A673 (cell line): ENCODE measurements around the gene COG6. TPM values are rescaled to one million over a fixed set of nuclear protein-coding genes. Genes with fewer than 3 reads are reported as not detected.

ENCODE experiments used
- BruUV-seq: library from RNA; stranded (reverse); fragments of 400-500 nt; replicated peaks from 2 replicates; lab custom pipeline; 2021; lab: Mats Ljungman, UMichigan
- CTCF ChIA-PET: fragments of 300-600 bp; sonication (Branson Sonifier 250); formaldehyde crosslinking; loops from one replicate; lab custom pipeline; 2022; ENCODE audit warnings: antibody characterized with exemption; lab: Charles Lee
- POLR2A ChIA-PET: fragments of 300-600 bp; sonication (Branson Sonifier 250); formaldehyde crosslinking; loops from one replicate; lab custom pipeline; 2022; ENCODE audit warnings: antibody characterized with exemption; ENCODE audit not compliant: low non-redundant PET; lab: Charles Lee
- DNase-seq: peaks from one replicate; pipeline ENCODE4 v3.0.0-alpha.2; 2015; ENCODE audit warnings: low spot score
- H3K27ac ChIP-seq: fragments of 200-600 bp; sonication (generic); 2 replicates; pipeline ENCODE4 v1.5.1; 2016; ENCODE audit warnings: mixed run types, low read depth, mild to moderate bottlenecking, mixed read lengths, antibody characterized with exemption, low read length; ENCODE audit not compliant: poor library complexity, severe bottlenecking
- H3K27me3 ChIP-seq: fragments of 200-600 bp; sonication (generic); replicated peaks from 2 replicates; pipeline ENCODE4 v1.6.1; 2017; ENCODE audit warnings: mixed run types, low read depth, mild to moderate bottlenecking, mixed read lengths, antibody characterized with exemption, low read length; ENCODE audit not compliant: insufficient read depth, poor library complexity
- H3K36me3 ChIP-seq: fragments of 200-600 bp; sonication (generic); 2 replicates; pipeline ENCODE4 v1.6.1; 2016; ENCODE audit warnings: mixed run types, mild to moderate bottlenecking, mixed read lengths, antibody characterized with exemption, low read length; ENCODE audit not compliant: insufficient read depth, poor library complexity, severe bottlenecking
- H3K4me1 ChIP-seq: fragments of 200-600 bp; sonication (generic); 2 replicates; pipeline ENCODE4 v1.6.1; 2017; ENCODE audit warnings: mixed run types, mild to moderate bottlenecking, mixed read lengths, antibody characterized with exemption, low read length; ENCODE audit not compliant: insufficient read depth, poor library complexity, severe bottlenecking
- H3K4me3 ChIP-seq: fragments of 200-600 bp; sonication (generic); 2 replicates; pipeline ENCODE4 v1.5.1; 2016; ENCODE audit warnings: low read depth, mixed run types, mild to moderate bottlenecking, mixed read lengths, low read length; ENCODE audit not compliant: poor library complexity, severe bottlenecking
- H3K9me3 ChIP-seq: fragments of 200-600 bp; sonication (generic); 2 replicates; pipeline ENCODE4 v1.6.1; 2016; ENCODE audit warnings: mixed run types, low read depth, mild to moderate bottlenecking, mixed read lengths, antibody characterized with exemption, low read length; ENCODE audit not compliant: poor library complexity, severe bottlenecking
- CTCF ChIP-seq: fragments of 300-800, 200-600 bp; sonication (generic); conservative IDR thresholded peaks from 2 replicates; pipeline ENCODE4 v1.5.1; 2017; ENCODE audit warnings: low read depth, mild to moderate bottlenecking, antibody characterized with exemption, low read length, moderate library complexity, mixed read lengths
- EZH2 ChIP-seq: fragments of 200-600 bp; sonication (generic); IDR thresholded peaks from 2 replicates; pipeline ENCODE4 v1.6.1; 2017; ENCODE audit warnings: borderline replicate concordance, low read depth, mild to moderate bottlenecking, mixed read lengths, antibody characterized with exemption, low read length; ENCODE audit not compliant: poor library complexity, severe bottlenecking
- intact Hi-C: fragments of 100-400 bp; cut with micrococcal nuclease; formaldehyde crosslinking; loops from one replicate; pipeline ENCODE4 v1.10.0; 2022; ENCODE audit not compliant: unreplicated experiment
- total RNA-seq: library from RNA; stranded (reverse); gene quantifications from 2 replicates; pipeline ENCODE4 v1.2.3, GENCODE V29; 2021

COG6 gene
- total RNA-seq, 1 experiment from 2014 or later = 33.6 TPM

- ChIA-PET CTCF (no interaction called here), POLR2A (no interaction called here)
- intact Hi-C loops = loop anchor here (5.0 kb wide), 2 partner anchors 163 to 903 kb away; no protein-coding TSS in a partner anchor
- Histone ChIP-seq H3K9me3 (no peaks in the 10 kb centered on the region), H3K27ac (no peak overlapping the region), H3K4me3 (no peak overlapping the region), H3K36me3 (no peaks in the 10 kb centered on the region), H3K27me3 (no peaks in the 10 kb centered on the region), H3K4me1 (no peaks in the 10 kb centered on the region)
- BruUV-seq = no TSS peak
- TF ChIP-seq EZH2 (no peak), CTCF (no peak)
- DNase-seq = no peak
These were observed 124.1 kb downstream of the COG6 start for GRCh38 chr13:39779337-39780265.

DNA sequence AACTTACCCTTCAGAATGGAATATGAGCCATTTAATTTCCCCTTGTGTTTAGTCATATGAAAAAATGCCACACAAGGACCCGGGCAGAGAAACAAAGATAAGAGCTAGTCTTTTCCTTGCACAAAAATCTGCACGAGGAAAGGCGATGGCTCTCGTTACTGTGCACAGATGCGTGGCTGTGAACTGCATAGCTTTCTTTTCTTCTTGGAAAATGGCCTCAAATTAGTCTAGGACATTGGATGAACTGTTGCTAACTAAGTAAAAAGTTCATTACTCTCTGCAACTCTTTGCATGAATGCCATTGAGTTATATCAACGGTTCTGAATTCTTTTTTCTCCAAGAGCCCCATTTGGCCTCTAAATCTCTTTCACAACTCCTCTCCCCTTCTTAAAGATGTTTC, 125.2 kb downstream of the COG6 start:
- no peak overlapping the region for H3K4me3 ChIP-seq
- no peak for TF ChIP-seq CTCF
- no peak for TF ChIP-seq EZH2
- no peaks in the 10 kb centered on the region for H3K36me3 ChIP-seq
- no peak for DNase-seq
- ChIA-PET POLR2A (no interaction called here), CTCF (no interaction called here)
- no TSS peak for BruUV-seq
- no peaks in the 10 kb centered on the region for H3K4me1 ChIP-seq
- H3K27ac ChIP-seq = no peak overlapping the region
- intact Hi-C loops = loop anchor here (5.0 kb wide), 1 partner anchor 902 kb away; no protein-coding TSS in a partner anchor
- no peaks in the 10 kb centered on the region for H3K9me3 ChIP-seq
- H3K27me3 ChIP-seq = no peaks in the 10 kb centered on the region

GRCh38 chr13:39781381-39781780, 125.9 kb downstream of the COG6 start:
- intact Hi-C loops = loop anchor here (5.0 kb wide), 1 partner anchor 901 kb away; no protein-coding TSS in a partner anchor
- CTCF ChIA-PET = no interaction called here

More at GRCh38 chr13:39781381-39781780, 125.9 kb downstream of the COG6 start:
- no peak overlapping the region for H3K4me3 ChIP-seq
- BruUV-seq = no TSS peak
- peaks cover 1% of the 10 kb centered on the region for H3K4me1 ChIP-seq
- DNase-seq = no peak
- H3K9me3 ChIP-seq = no peaks in the 10 kb centered on the region
- POLR2A ChIA-PET = no interaction called here
- no peaks in the 10 kb centered on the region for H3K27me3 ChIP-seq
- H3K36me3 ChIP-seq = no peaks in the 10 kb centered on the region
- TF ChIP-seq EZH2 = no peak
- TF ChIP-seq CTCF = no peak
- no peak overlapping the region for H3K27ac ChIP-seq
